ENCODE data around the gene SLC22A31.

DNA sequence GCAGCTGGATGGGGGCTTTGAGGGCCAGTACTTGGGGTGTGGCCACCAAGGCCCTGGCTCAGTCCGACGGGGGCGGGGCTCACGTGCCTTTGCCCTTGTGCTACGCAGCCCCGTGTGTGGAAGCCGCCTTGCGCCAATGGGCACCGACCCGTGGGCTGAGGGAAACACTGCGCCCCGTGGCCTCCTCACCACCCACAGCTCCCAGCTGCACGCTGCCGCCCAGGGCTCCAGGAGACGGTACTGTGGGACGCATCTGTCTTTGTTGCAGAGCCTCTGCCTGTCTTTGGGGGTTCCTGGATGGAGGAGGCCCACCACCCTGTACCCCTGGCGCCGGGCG, 21.2 kb downstream of the SLC22A31 start:
- TF ChIP-seq, protein P1, sequence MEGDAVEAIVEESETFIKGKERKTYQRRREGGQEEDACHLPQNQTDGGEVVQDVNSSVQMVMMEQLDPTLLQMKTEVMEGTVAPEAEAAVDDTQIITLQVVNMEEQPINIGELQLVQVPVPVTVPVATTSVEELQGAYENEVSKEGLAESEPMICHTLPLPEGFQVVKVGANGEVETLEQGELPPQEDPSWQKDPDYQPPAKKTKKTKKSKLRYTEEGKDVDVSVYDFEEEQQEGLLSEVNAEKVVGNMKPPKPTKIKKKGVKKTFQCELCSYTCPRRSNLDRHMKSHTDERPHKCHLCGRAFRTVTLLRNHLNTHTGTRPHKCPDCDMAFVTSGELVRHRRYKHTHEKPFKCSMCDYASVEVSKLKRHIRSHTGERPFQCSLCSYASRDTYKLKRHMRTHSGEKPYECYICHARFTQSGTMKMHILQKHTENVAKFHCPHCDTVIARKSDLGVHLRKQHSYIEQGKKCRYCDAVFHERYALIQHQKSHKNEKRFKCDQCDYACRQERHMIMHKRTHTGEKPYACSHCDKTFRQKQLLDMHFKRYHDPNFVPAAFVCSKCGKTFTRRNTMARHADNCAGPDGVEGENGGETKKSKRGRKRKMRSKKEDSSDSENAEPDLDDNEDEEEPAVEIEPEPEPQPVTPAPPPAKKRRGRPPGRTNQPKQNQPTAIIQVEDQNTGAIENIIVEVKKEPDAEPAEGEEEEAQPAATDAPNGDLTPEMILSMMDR (IDR thresholded peaks at IDR 0.05; ENCODE audit: low read depth, low read length), result no peak
- TF ChIP-seq EZH2phosphoT487 (IDR thresholded peaks at IDR 0.05; ENCODE audit: low read depth), result no peak
